ENCODE measurements around the gene SLC23A2. TPM values are rescaled to one million over a fixed set of nuclear protein-coding genes. Genes with fewer than 3 reads are reported as not detected.
A peak's percentile ranks its signal among the peaks of the same experiment; 100 is the strongest.

The SLC23A2 gene
- total and polyA plus RNA-seq, 8 donors, result 4.3 to 12.9 (median 8.8) TPM

DNA sequence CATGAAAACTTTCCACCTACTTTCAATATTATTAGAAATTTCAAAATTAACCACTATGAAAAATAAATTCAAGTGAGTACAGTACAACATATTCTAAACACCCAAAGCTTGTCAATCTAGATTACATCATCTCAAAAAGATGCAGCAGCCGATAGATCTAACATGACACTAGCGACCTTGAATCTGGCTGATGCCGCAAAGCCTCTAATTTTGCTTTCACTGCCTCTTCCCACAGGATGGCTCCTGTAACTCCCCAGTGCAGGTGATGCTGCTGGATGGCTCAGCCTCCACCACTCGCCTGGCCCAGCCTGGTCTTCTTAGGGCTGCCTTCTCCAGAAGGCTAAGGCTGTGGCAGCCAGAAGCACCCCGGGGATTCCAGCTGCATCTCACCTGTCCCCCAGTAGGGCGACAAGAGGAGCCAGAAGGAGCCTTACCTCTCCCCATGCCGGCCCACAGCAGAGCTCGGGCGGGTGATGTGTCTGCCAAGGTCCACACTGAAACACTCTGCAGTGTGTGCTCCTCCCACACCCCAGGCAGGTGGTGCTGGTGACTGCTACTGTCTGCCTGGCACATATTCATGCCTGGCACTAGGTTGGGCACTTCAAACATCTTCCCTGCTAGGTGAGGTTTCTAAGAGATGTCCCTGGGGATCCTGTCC is 82.1 kb downstream of the SLC23A2 start:
- ATAC-seq, result peak in 2 of 4 donors; percentile 57 to 67

GRCh38 chr20:4918473-4918872 is 82.8 kb downstream of the SLC23A2 start:
- Histone ChIP-seq H3K27me3 (no peaks in the 10 kb centered on the region), H3K4me1 (peaks cover 0 to 6% (median 0%) of the 10 kb centered on the region in 3 donors), H3K36me3 (no peaks in the 10 kb centered on the region), H3K27ac (no peak overlapping the region), H3K4me3 (no peak overlapping the region), H3K9me3 (no peaks in the 10 kb centered on the region)
- no peak for ATAC-seq
- 87 to 90% methylated on average over 6 of the region's 6 CpGs for WGBS, 2 donors
- intact Hi-C loops (cut with DNase I), result no loop called here
- no peak for FAIRE-seq
- no peak for DNase-seq
- TF ChIP-seq, protein P1, sequence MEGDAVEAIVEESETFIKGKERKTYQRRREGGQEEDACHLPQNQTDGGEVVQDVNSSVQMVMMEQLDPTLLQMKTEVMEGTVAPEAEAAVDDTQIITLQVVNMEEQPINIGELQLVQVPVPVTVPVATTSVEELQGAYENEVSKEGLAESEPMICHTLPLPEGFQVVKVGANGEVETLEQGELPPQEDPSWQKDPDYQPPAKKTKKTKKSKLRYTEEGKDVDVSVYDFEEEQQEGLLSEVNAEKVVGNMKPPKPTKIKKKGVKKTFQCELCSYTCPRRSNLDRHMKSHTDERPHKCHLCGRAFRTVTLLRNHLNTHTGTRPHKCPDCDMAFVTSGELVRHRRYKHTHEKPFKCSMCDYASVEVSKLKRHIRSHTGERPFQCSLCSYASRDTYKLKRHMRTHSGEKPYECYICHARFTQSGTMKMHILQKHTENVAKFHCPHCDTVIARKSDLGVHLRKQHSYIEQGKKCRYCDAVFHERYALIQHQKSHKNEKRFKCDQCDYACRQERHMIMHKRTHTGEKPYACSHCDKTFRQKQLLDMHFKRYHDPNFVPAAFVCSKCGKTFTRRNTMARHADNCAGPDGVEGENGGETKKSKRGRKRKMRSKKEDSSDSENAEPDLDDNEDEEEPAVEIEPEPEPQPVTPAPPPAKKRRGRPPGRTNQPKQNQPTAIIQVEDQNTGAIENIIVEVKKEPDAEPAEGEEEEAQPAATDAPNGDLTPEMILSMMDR (IDR thresholded peaks at IDR 0.05), result no peak

More for the DNA sequence above, 82.1 kb downstream of the SLC23A2 start:
- H3K4me3 ChIP-seq, result no peak overlapping the region
- FAIRE-seq (no peak), DNase-seq (no peak)
- intact Hi-C loops (cut with DNase I), result no loop called here
- no peaks in the 10 kb centered on the region for H3K36me3 ChIP-seq
- 81 to 82% methylated on average over 9 of the region's 9 CpGs for WGBS, 2 donors
- TF ChIP-seq, protein P1 (IDR thresholded peaks at IDR 0.05), result no peak
- H3K27ac ChIP-seq, result no peak overlapping the region
- peaks cover 0 to 6% (median 0%) of the 10 kb centered on the region in 3 donors for H3K4me1 ChIP-seq
- no peaks in the 10 kb centered on the region for H3K9me3 ChIP-seq
- no peaks in the 10 kb centered on the region for H3K27me3 ChIP-seq

DNA sequence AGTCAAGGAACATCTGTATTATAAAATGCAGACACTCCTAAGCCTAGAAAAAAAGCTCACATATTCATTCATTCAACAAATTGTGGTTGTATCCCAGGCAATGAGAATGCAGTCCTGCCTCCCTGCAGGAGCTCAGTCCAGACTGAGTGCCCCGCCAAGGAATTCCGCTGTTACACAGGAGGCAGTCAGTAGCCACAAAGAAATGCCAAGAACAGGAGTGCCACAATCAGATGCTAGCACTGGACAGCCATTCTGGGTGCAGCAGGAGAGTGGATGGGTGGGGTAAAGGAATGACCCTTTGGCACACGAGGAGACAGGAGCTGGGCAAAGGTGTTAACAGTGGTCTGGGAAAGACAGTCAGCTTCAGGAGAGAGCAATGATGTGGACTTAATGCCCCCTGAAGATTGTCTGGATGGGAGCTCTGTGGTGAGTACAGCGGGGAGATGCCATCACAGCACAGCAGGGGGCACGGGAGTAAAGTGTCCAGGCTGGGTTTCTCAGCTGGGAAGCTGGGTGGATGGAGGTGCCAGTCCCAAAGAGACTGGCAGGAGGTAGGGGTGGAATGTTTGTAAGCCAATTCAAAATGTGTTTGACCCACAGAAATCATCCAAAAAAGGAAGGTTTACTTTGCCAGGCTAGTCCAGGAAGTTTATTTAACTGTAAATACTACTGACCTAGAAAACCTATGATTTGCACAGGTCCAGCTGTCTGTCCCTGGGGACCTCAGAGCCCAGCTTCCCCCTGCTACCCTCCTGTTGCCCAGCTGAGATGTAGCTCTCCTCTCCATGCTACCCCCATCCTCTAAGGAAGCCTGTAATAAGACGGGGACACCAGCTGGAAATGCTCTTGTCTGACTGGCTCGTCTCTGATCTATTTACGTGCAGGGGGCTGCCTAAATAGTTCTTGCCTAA is 84.1 kb downstream of the SLC23A2 start:
- 73% methylated on average over 8 of the region's 8 CpGs for WGBS, 2 donors
- no peaks in the 10 kb centered on the region for H3K27me3 ChIP-seq
- FAIRE-seq (no peak), DNase-seq (no peak), ATAC-seq (peak; percentile 36 to 75 (median 44))
- H3K36me3 ChIP-seq, result no peaks in the 10 kb centered on the region
- intact Hi-C loops (cut with DNase I), result no loop called here
- H3K9me3 ChIP-seq, result no peaks in the 10 kb centered on the region
- TF ChIP-seq, protein P1 (IDR thresholded peaks at IDR 0.05), result no peak
- H3K4me3 ChIP-seq, result no peak overlapping the region
- H3K4me1 ChIP-seq, result peaks cover 0 to 6% (median 0%) of the 10 kb centered on the region in 3 donors
- no peak overlapping the region for H3K27ac ChIP-seq

DNA sequence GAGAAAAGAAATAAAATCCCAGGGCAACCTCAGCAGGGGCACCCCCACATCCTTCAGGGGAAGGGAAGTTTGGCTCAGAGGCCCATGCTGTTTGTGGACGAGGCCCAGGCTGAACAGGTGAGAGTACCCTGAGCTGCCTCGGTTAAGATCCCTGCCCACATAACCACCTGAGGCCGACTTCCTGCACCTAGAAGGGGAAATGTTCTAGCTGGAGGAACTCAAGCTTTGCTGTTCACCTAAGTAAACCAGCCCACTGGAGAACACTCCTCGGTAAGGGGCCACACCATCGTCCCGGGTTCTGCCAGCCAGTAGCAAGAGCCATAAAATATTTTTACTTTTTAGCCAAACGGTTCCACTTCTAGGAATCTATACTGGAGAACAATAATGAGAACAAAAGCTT is 88.2 kb downstream of the SLC23A2 start:
- Histone ChIP-seq H3K9me3 (no peaks in the 10 kb centered on the region), H3K4me1 (peaks cover 0 to 6% (median 0%) of the 10 kb centered on the region in 3 donors), H3K27me3 (no peaks in the 10 kb centered on the region), H3K27ac (no peak overlapping the region), H3K4me3 (no peak overlapping the region), H3K36me3 (no peaks in the 10 kb centered on the region)
- intact Hi-C loops (cut with DNase I), result no loop called here
- FAIRE-seq (no peak), DNase-seq (no peak), ATAC-seq (no peak)
- TF ChIP-seq, protein P1 (IDR thresholded peaks at IDR 0.05), result no peak
- 94 to 95% methylated on average over 7 of the region's 7 CpGs for WGBS, 2 donors
